Testis (tissue), 3 donors: ENCODE results near the gene CCDC83. TPM values are rescaled to one million over a fixed set of nuclear protein-coding genes. Genes with fewer than 3 reads are reported as not detected.
"Not testable (repeated sequence)": the region's sequence is repeated elsewhere in the genome, so short reads cannot be mapped to it uniquely, and the experiment has no call there.

ENCODE experiments used
- DNase-seq: peaks from one replicate; pipeline ENCODE4 v3.0.0-alpha.2; 2019
- H3K27ac ChIP-seq, 2 donors: fragments of 200-600 bp; sonication (generic); one replicate each; pipeline ENCODE4 v1.5.1; 2019
- H3K27me3 ChIP-seq: fragments of 200-600 bp; sonication (generic); one replicate; pipeline ENCODE4 v1.5.1; 2019
- H3K36me3 ChIP-seq: fragments of 200-600 bp; sonication (generic); one replicate; pipeline ENCODE4 v1.5.1; 2017; ENCODE audit warnings: low read depth; ENCODE audit errors: missing control alignments
- H3K4me1 ChIP-seq: fragments of 200-600 bp; sonication (generic); one replicate; pipeline ENCODE4 v1.5.1; 2019
- H3K4me3 ChIP-seq, 2 donors: fragments of 200-600 bp; sonication (generic); one replicate each; pipeline ENCODE4 v1.5.1; 2017 to 2019
- H3K9me3 ChIP-seq: fragments of 200-600 bp; sonication (generic); one replicate; pipeline ENCODE4 v1.5.1; 2017
- POLR2A ChIP-seq: fragments of 450-650 bp; IDR thresholded peaks from one replicate; pipeline ENCODE4 v1.6.1; 2017; ENCODE audit warnings: antibody characterized with exemption, mild to moderate bottlenecking, moderate library complexity
- whole genome bisulfite sequencing, 2 donors: methylation state at CpG; one replicate each; pipeline ENCODE4 v1.1.5; 2018; 5-methylcytosine and 5-hydroxymethylcytosine counted together
- intact Hi-C: fragments of 100-400 bp; cut with DNase I; formaldehyde crosslinking; loops from one replicate; pipeline ENCODE4 v1.15.1; 2023; ENCODE audit warnings: low total_unique reads
- polyA plus RNA-seq: library from polyadenylated mRNA; stranded (reverse); fragments of 350-450 nt; fragmentation: Illumina TruSeq; extraction: RNeasy Lipid Tissue Mini Kit (QIAGEN cat#74804); gene quantifications from one replicate; pipeline ENCODE4 v1.2.3, GENCODE V29; 2014; ENCODE audit warnings: low read depth, low replicate concordance; ENCODE audit not compliant: insufficient read depth
- total RNA-seq, 2 donors: library from RNA; depleted of rRNA; stranded (reverse); fragments of >200 nt; gene quantifications; one replicate each; pipeline ENCODE4 v1.2.3, GENCODE V29; 2016
- TF ChIP-seq, protein P1 (sequence below), 3 experiments: fragments of 450-650 bp in 2 of 3; fragments of 200-600 bp in 1 of 3; sonication (generic) in 1 of 3; IDR thresholded peaks; one replicate each; pipeline ENCODE4 v1.5.1; 2016 to 2019; ENCODE audit warnings: antibody characterized with exemption in 3 of 3, mild to moderate bottlenecking in 2 of 3, moderate library complexity in 1 of 3

CCDC83 gene
- total and polyA plus RNA-seq, 3 donors from 2014 or later: 10.2 to 29.6 (median 22.6) TPM

DNA sequence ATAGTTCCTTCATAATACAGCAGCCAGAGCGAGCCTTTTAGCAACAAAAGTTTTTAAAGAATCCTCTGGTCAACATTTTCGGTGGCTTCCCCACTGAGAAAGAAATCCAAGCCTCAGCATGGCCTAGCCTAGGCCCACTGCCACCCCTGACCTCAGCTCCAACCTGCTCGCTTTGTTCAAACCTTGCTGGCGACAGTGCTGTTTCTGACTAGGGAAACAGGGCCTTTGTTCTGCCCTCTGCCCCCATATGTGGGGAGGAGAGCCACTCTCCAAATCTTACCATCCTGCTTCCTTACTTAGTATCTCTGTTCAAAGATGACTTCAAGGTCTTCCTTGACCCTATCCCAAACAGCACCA is 95.8 kb downstream of the CCDC83 start:
- Histone ChIP-seq H3K27me3 (no peaks in the 10 kb centered on the region), H3K27ac (no peak overlapping the region), H3K9me3 (no peaks in the 10 kb centered on the region), H3K4me3 (no peak overlapping the region), H3K4me1 (peaks cover 44% of the 10 kb centered on the region), H3K36me3 (no peaks in the 10 kb centered on the region)
- no peak for DNase-seq
- WGBS, 2 donors: 85 to 92% methylated on average over 4 of the region's 4 CpGs
- TF ChIP-seq, protein P1, sequence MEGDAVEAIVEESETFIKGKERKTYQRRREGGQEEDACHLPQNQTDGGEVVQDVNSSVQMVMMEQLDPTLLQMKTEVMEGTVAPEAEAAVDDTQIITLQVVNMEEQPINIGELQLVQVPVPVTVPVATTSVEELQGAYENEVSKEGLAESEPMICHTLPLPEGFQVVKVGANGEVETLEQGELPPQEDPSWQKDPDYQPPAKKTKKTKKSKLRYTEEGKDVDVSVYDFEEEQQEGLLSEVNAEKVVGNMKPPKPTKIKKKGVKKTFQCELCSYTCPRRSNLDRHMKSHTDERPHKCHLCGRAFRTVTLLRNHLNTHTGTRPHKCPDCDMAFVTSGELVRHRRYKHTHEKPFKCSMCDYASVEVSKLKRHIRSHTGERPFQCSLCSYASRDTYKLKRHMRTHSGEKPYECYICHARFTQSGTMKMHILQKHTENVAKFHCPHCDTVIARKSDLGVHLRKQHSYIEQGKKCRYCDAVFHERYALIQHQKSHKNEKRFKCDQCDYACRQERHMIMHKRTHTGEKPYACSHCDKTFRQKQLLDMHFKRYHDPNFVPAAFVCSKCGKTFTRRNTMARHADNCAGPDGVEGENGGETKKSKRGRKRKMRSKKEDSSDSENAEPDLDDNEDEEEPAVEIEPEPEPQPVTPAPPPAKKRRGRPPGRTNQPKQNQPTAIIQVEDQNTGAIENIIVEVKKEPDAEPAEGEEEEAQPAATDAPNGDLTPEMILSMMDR (IDR thresholded peaks at IDR 0.05): no peak
- no peak for TF ChIP-seq POLR2A
- intact Hi-C loops: no loop called here

GRCh38 chr11:85951428-85952107 is 96.4 kb downstream of the CCDC83 start:
- 90 to 94% methylated on average over 3 of the region's 3 CpGs for WGBS, 2 donors
- no peak for TF ChIP-seq POLR2A
- TF ChIP-seq, protein P1 (IDR thresholded peaks at IDR 0.05): no peak
- H3K9me3 ChIP-seq: no peaks in the 10 kb centered on the region
- no peak for DNase-seq
- intact Hi-C loops: no loop called here
- peaks cover 46% of the 10 kb centered on the region for H3K4me1 ChIP-seq
- no peak overlapping the region for H3K27ac ChIP-seq
- no peaks in the 10 kb centered on the region for H3K27me3 ChIP-seq
- H3K4me3 ChIP-seq: no peak overlapping the region
- H3K36me3 ChIP-seq: no peaks in the 10 kb centered on the region

GRCh38 chr11:85952108-85952485 is 96.9 kb downstream of the CCDC83 start:
- H3K4me1 ChIP-seq: peaks cover 41% of the 10 kb centered on the region
- H3K4me3 ChIP-seq, H3K36me3 ChIP-seq, H3K27ac ChIP-seq, DNase-seq, H3K27me3 ChIP-seq, intact Hi-C loops, H3K9me3 ChIP-seq: not testable (repeated sequence)
- whole genome bisulfite sequencing, 2 donors: 91 to 97% methylated on average over 7 of the region's 7 CpGs

GRCh38 chr11:85953491-85954143 is 98.4 kb downstream of the CCDC83 start:
- DNase-seq: no peak
- 32 to 57% methylated on average over 2 of the region's 2 CpGs for WGBS, 2 donors
- Histone ChIP-seq H3K9me3 (no peaks in the 10 kb centered on the region), H3K4me1 (peaks cover 27% of the 10 kb centered on the region), H3K4me3 (no peak overlapping the region), H3K27ac (peak overlapping the region in 1 of 2 donors; percentile 73), H3K36me3 (no peaks in the 10 kb centered on the region), H3K27me3 (no peaks in the 10 kb centered on the region)
- TF ChIP-seq, protein P1 (IDR thresholded peaks at IDR 0.05): no peak
- no peak for TF ChIP-seq POLR2A
- intact Hi-C loops: no loop called here

GRCh38 chr11:85955531-85955930 is 100.3 kb downstream of the CCDC83 start:
- no peak overlapping the region for H3K4me3 ChIP-seq
- peaks cover 27% of the 10 kb centered on the region for H3K4me1 ChIP-seq
- no peaks in the 10 kb centered on the region for H3K9me3 ChIP-seq
- H3K27ac ChIP-seq: peak overlapping the region; percentile 73 to 77
- no peaks in the 10 kb centered on the region for H3K27me3 ChIP-seq
- DNase-seq: no peak
- TF ChIP-seq, protein P1 (IDR thresholded peaks at IDR 0.05): no peak
- TF ChIP-seq POLR2A: no peak
- no peaks in the 10 kb centered on the region for H3K36me3 ChIP-seq
- WGBS, 2 donors: 27 to 35% methylated on average over 1 of the region's 1 CpG
- intact Hi-C loops: no loop called here
